Mesothelial cell of epicardium (in vitro differentiated cells): ENCODE data around the gene POU2AF2. TPM values are rescaled to one million over a fixed set of nuclear protein-coding genes. Genes with fewer than 3 reads are reported as not detected.
A peak's percentile ranks its signal among the peaks of the same experiment; 100 is the strongest.

ENCODE experiments used
- DNase-seq, 2 experiments: peaks; one replicate each; pipeline ENCODE4 v3.0.0; 2021; ENCODE audit warnings: low spot score in 2 of 2; ENCODE audit not compliant: unreplicated experiment in 2 of 2
- H3K27ac Mint-ChIP-seq: 2 replicates; pipeline ENCODE4 v1.8.0; 2021; ENCODE audit warnings: mixed read lengths
- H3K27me3 Mint-ChIP-seq: 2 replicates; pipeline ENCODE4 v1.8.0; 2021; ENCODE audit warnings: low read depth, mixed read lengths
- H3K36me3 Mint-ChIP-seq: 2 replicates; pipeline ENCODE4 v1.8.0; 2021; ENCODE audit warnings: mixed read lengths
- H3K4me1 Mint-ChIP-seq: 2 replicates; pipeline ENCODE4 v1.8.0; 2021; ENCODE audit warnings: mixed read lengths
- H3K4me3 Mint-ChIP-seq: 2 replicates; pipeline ENCODE4 v1.8.0; 2021; ENCODE audit warnings: mild to moderate bottlenecking, moderate library complexity, mixed read lengths
- H3K9me3 Mint-ChIP-seq: 2 replicates; pipeline ENCODE4 v1.8.0; 2021; ENCODE audit warnings: mixed read lengths
- total RNA-seq: library from RNA; stranded (reverse); gene quantifications from 3 replicates; pipeline ENCODE4 v1.2.1, GENCODE V29; 2021
- TF ChIP-seq, protein P1 (sequence below): fragments of 200-600 bp; sonication (generic); IDR thresholded peaks from one replicate; pipeline ENCODE4 v1.5.0; 2021; ENCODE audit warnings: antibody characterized with exemption; ENCODE audit not compliant: unreplicated experiment

The POU2AF2 gene
- total RNA-seq, 1 donor from 2014 or later: not detected

DNA sequence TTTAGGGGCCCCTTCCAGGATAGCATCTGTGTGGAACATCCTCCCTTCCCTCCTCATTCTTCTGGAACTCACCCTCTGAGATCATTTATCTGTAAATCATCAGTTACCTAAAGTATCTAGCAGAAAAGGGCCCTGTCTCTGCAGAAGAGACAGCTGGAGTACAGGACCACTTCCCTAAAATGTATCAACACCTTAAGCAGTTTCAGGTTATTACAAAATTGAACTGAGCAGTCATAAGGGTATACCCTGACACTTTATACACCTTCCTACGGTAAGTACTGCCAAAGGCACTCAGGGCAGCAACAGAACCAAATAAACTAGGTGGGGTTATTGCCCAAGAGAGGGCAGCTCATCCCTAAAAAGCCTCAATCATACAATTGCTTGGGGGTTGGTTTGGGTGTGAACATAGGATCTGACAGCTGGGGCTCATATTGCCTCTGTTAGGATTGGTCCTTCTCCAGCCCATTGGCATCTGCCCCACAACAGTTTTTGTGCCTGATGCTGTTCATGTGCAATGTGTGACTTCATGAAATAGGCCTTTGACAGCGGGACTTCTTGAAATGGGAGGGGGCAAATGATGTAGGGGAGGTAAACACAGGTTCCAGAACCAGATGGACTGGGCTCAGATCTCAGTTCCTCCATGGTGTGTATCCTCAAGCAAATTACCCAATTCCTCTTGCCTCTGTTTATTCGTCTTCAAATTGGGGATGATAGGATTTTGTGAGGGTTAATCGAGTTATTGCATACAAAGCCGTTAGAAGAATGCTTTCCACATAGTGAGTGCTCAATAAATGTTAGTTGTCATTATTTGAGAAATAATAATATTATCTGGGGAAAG lies 55.7 kb downstream of the POU2AF2 start:
- TF ChIP-seq, protein P1, sequence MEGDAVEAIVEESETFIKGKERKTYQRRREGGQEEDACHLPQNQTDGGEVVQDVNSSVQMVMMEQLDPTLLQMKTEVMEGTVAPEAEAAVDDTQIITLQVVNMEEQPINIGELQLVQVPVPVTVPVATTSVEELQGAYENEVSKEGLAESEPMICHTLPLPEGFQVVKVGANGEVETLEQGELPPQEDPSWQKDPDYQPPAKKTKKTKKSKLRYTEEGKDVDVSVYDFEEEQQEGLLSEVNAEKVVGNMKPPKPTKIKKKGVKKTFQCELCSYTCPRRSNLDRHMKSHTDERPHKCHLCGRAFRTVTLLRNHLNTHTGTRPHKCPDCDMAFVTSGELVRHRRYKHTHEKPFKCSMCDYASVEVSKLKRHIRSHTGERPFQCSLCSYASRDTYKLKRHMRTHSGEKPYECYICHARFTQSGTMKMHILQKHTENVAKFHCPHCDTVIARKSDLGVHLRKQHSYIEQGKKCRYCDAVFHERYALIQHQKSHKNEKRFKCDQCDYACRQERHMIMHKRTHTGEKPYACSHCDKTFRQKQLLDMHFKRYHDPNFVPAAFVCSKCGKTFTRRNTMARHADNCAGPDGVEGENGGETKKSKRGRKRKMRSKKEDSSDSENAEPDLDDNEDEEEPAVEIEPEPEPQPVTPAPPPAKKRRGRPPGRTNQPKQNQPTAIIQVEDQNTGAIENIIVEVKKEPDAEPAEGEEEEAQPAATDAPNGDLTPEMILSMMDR: no peak
- H3K4me3 Mint-ChIP-seq: no peak overlapping the region
- DNase-seq: no peak
- no peak overlapping the region for H3K27ac Mint-ChIP-seq
- H3K36me3 Mint-ChIP-seq: peaks cover 2% of the 10 kb centered on the region
- peaks cover 49% of the 10 kb centered on the region for H3K4me1 Mint-ChIP-seq
- H3K9me3 Mint-ChIP-seq: no peaks in the 10 kb centered on the region
- peaks cover 52% of the 10 kb centered on the region for H3K27me3 Mint-ChIP-seq

DNA sequence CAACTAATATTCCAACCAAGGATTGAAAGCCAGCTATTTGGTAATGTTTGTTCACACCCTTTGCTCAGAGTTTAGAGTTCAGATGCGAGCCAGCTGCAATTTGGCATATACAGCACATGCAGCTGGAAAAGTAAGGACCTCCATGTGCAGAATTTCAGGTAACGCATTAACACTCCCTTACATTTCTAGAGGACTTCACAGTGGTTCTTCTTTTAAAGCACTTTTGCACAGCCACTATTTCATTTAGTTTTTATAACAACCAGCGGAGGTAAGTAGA lies 56.3 kb downstream of the POU2AF2 start:
- TF ChIP-seq, protein P1: no peak
- Mint-ChIP-seq H3K4me3 (no peak overlapping the region), H3K27me3 (peaks cover 52% of the 10 kb centered on the region), H3K4me1 (peaks cover 52% of the 10 kb centered on the region), H3K27ac (no peak overlapping the region), H3K9me3 (no peaks in the 10 kb centered on the region), H3K36me3 (peaks cover 2% of the 10 kb centered on the region)
- DNase-seq: no peak

DNA sequence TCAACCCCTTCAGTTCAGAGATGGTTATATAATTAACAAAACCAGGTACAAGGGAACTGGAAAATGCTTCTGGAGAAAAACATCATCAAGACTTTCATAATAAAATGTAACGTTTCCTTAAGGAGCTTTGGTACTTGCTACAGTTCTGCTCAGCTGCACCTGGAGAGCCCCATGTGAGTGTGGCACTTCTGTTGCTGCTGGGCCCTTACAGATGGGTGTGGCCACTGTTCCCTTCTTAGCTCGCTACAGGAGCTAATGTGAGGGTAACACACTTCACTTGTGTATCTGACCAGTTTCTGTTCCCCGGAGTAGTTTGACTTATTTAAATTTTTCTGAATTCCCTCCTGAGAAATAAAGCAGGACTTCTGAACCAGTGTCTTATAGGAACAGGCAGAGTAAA lies 56.8 kb downstream of the POU2AF2 start:
- Mint-ChIP-seq H3K27ac (peak overlapping the region; percentile 60), H3K4me3 (no peak overlapping the region), H3K27me3 (peaks cover 51% of the 10 kb centered on the region), H3K9me3 (no peaks in the 10 kb centered on the region), H3K36me3 (peaks cover 2% of the 10 kb centered on the region), H3K4me1 (peaks cover 52% of the 10 kb centered on the region)
- TF ChIP-seq, protein P1: no peak
- DNase-seq: no peak

DNA sequence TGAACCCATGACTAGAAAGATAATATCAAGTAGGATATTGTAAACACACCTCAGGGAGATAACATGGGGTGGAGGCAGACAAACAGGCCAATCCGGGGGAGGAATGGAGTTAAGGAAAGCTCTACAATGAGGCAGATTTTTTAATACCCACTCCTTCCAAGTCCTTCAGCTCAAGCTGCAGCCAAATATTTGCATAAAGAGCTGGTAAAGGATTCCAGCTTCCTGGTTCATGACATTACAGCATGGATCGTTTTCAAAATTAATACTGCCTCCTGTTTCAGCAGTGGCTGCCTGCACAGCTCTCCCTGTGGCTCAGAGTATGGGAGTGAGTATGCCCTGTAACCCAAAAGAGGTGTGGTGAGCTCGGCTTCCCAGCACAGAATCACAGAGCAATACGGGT lies 57.9 kb downstream of the POU2AF2 start:
- Mint-ChIP-seq H3K4me3 (no peak overlapping the region), H3K36me3 (no peaks in the 10 kb centered on the region), H3K4me1 (peaks cover 53% of the 10 kb centered on the region), H3K27me3 (peaks cover 50% of the 10 kb centered on the region), H3K9me3 (no peaks in the 10 kb centered on the region), H3K27ac (peak overlapping the region; percentile 83)
- TF ChIP-seq, protein P1: no peak
- DNase-seq: no peak

DNA sequence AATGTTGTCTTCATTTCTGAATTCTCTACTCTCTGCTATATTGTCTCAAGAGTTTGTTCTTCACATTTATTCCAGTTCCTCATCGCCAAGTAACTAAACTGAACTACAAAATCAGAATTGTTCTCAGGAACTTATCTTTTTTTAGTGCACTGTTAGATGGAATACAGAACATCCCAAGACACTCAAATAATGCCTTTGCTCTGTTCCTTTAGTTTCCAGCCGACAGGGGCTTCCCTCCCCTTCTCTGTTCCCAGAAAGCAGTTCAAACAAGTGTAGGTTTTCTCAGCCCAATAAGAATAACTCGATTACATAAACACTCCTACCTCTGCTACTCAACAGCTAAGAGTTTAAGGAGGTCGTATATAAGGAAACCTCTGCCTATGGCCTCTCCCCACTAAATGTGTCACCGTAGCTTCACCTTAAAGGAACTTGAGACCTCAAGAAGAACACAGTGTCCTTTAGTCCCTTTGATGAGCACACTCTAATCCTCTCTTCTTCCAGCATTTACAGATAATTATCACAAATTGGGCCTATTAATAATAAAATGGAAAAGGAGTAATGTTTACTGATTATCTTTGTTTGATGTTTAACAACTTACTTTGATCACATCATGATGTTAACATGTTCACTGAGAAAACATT lies 59.8 kb downstream of the POU2AF2 start:
- peaks cover 51% of the 10 kb centered on the region for H3K27me3 Mint-ChIP-seq
- TF ChIP-seq, protein P1: no peak
- no peak for DNase-seq
- no peaks in the 10 kb centered on the region for H3K9me3 Mint-ChIP-seq
- H3K27ac Mint-ChIP-seq: no peak overlapping the region
- no peak overlapping the region for H3K4me3 Mint-ChIP-seq
- H3K36me3 Mint-ChIP-seq: no peaks in the 10 kb centered on the region
- peaks cover 47% of the 10 kb centered on the region for H3K4me1 Mint-ChIP-seq
